ENCODE measurements around the gene ZNF414.

Gene ZNF414

DNA sequence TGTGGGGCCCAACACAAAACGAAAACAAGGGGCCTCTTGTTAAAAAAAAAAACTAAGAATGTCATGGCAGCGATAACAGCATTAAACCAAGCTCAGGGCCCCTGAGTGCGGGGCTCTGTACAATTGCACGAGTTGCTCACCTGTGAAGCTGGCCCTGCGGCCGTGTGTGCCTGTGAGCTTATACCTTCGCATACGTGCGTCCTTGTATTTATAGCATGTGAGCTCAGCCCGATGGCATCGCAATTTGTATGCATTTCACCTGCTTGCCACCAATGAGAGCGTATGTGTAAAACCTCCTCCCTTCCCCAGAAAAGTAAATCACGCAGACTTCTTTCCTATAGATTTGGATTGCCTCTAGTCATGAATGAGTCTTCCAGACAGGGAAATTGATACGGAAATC, 52.1 kb downstream of the ZNF414 start:
- DNase-seq, result no peak

DNA sequence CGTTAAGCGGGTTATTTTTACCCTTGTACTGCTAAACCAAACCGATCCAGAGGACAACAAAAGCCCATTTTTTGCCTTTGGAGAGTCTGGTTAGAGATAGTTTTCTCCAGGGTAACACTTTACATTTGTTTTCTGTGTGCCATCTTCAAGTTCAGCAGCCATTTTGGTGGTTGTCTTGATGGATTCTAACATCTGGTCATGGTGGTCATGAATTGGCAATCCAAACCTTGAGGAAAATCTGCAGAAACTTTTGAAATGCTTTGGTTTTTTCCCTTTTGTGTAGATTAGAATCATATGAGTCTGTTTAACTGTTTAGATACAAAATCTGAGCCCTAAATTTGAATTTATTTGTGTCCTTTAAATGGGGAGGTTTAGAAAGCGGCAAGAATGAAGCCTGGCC, 52.6 kb downstream of the ZNF414 start:
- DNase-seq, result no peak

GRCh38 chr19:8460516-8461298, 53.3 kb downstream of the ZNF414 start:
- DNase-seq, result no peak
